Upper lobe of left lung (tissue), 4 donors: ENCODE results near the gene CACNB2.

Experiments
- EP300 ChIP-seq, 4 donors: sonication (generic); formaldehyde crosslinking; IDR thresholded peaks; one replicate each; pipeline ENCODE4 v1.5.1; 2017; ENCODE audit warnings: antibody characterized with exemption in 4 of 4, control low read depth in 2 of 4
- POLR2A ChIP-seq, 4 donors: fragments of 450-650 bp; IDR thresholded peaks; one replicate each; pipeline ENCODE4 v1.5.1; 2016 to 2017; ENCODE audit warnings: antibody characterized with exemption in 4 of 4, mild to moderate bottlenecking in 2 of 4
- TF ChIP-seq, protein P1 (sequence below), 6 experiments: fragments of 450-650 bp in 4 of 6; fragments of 200-600 bp in 2 of 6; sonication (generic) in 2 of 6; IDR thresholded peaks; one replicate each; pipeline ENCODE4 v1.5.1; 2016 to 2019; ENCODE audit warnings: antibody characterized with exemption in 6 of 6

GRCh38 chr10:18321371-18321770, 181.1 kb downstream of the CACNB2 start:
- TF ChIP-seq, protein P1, sequence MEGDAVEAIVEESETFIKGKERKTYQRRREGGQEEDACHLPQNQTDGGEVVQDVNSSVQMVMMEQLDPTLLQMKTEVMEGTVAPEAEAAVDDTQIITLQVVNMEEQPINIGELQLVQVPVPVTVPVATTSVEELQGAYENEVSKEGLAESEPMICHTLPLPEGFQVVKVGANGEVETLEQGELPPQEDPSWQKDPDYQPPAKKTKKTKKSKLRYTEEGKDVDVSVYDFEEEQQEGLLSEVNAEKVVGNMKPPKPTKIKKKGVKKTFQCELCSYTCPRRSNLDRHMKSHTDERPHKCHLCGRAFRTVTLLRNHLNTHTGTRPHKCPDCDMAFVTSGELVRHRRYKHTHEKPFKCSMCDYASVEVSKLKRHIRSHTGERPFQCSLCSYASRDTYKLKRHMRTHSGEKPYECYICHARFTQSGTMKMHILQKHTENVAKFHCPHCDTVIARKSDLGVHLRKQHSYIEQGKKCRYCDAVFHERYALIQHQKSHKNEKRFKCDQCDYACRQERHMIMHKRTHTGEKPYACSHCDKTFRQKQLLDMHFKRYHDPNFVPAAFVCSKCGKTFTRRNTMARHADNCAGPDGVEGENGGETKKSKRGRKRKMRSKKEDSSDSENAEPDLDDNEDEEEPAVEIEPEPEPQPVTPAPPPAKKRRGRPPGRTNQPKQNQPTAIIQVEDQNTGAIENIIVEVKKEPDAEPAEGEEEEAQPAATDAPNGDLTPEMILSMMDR (IDR thresholded peaks at IDR 0.05) = no peak
- no peak for TF ChIP-seq POLR2A (IDR thresholded peaks at IDR 0.05)
- TF ChIP-seq EP300 (IDR thresholded peaks at IDR 0.05) = no peak
